Naive B cell (primary cell): Measurements from ENCODE around the gene PLK3. TPM values are rescaled to one million over a fixed set of nuclear protein-coding genes. Genes with fewer than 3 reads are reported as not detected.

Source experiments
- ATAC-seq, 2 donors: fragments of 150-1000 bp; cut with Tn5 transposase; 2 replicates each; pipeline ENCODE4 v1.10.0; 2021; ENCODE audit warnings: low read depth in 2 of 2, mild to moderate bottlenecking in 2 of 2, moderate library complexity in 2 of 2
- DNase-seq: peaks from one replicate; pipeline ENCODE4 v3.0.0; 2022
- H3K27ac Mint-ChIP-seq, 6 donors: one replicate each; pipeline ENCODE4 v1.8.0; 2020 to 2022; ENCODE audit warnings: mild to moderate bottlenecking in 6 of 6, mixed read lengths in 6 of 6, moderate library complexity in 5 of 6, inconsistent platforms in 2 of 6
- H3K27me3 Mint-ChIP-seq, 3 donors: one replicate each; pipeline ENCODE4 v1.8.0; 2021 to 2022; ENCODE audit warnings: mixed read lengths in 3 of 3, mild to moderate bottlenecking in 1 of 3
- H3K36me3 Mint-ChIP-seq, 2 donors: one replicate each; pipeline ENCODE4 v1.8.0; 2020 to 2022; ENCODE audit warnings: mixed read lengths in 2 of 2, inconsistent platforms in 1 of 2, mild to moderate bottlenecking in 1 of 2
- H3K4me1 Mint-ChIP-seq, 3 donors: one replicate each; pipeline ENCODE4 v1.8.0; 2020 to 2022; ENCODE audit warnings: mixed read lengths in 3 of 3, inconsistent platforms in 1 of 3, mild to moderate bottlenecking in 1 of 3, moderate library complexity in 1 of 3
- H3K4me3 Mint-ChIP-seq, 8 donors: one replicate each; pipeline ENCODE4 v1.8.0; 2020 to 2022; ENCODE audit warnings: mild to moderate bottlenecking in 8 of 8, mixed read lengths in 8 of 8, moderate library complexity in 8 of 8, inconsistent platforms in 2 of 8
- H3K9me3 Mint-ChIP-seq, 7 donors: one replicate each; pipeline ENCODE4 v1.8.0; 2020 to 2022; ENCODE audit warnings: mixed read lengths in 7 of 7, mild to moderate bottlenecking in 5 of 7, inconsistent platforms in 2 of 7, moderate library complexity in 1 of 7
- polyA plus RNA-seq, 6 donors: library from polyadenylated mRNA; unstranded; fragments of 300-500 nt; fragmentation: Illumina TruSeq; gene quantifications; one replicate each; pipeline ENCODE4 v1.2.3, GENCODE V29; 2021; ENCODE audit warnings: low read depth in 6 of 6

The PLK3 gene
- polyA plus RNA-seq, 6 donors from 2014 or later = 2.6 to 9.2 (median 5.0) TPM

DNA sequence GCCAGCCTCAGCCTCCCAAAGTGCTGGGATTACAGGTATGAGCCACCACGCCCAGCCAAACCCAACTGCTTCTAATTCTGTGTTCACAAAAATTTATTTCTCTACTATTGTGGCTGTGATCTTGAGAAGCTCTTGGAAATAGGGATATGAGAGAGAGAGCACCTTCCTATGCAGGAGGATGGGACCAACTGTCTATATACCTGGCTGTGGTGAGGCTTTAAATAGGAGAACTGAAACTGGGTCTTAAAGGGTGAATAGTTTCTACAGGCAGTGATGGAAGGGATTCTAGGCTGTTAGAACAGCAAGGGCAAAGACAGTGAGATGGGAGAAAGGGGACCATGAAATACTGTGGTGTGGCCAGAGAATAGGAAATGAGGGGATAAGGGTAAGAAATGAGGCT lies 51.1 kb downstream of the PLK3 start:
- ATAC-seq (peak; percentile 37 to 50), DNase-seq (no peak)
- Mint-ChIP-seq H3K9me3 (no peaks in the 10 kb centered on the region), H3K27me3 (no peaks in the 10 kb centered on the region), H3K27ac (peak overlapping the region in 3 of 6 donors; percentile 0 to 76 (median 50)), H3K4me3 (no peak overlapping the region), H3K36me3 (peaks cover 4 to 15% of the 10 kb centered on the region in 2 donors), H3K4me1 (peaks cover 12% of the 10 kb centered on the region in 3 donors)

DNA sequence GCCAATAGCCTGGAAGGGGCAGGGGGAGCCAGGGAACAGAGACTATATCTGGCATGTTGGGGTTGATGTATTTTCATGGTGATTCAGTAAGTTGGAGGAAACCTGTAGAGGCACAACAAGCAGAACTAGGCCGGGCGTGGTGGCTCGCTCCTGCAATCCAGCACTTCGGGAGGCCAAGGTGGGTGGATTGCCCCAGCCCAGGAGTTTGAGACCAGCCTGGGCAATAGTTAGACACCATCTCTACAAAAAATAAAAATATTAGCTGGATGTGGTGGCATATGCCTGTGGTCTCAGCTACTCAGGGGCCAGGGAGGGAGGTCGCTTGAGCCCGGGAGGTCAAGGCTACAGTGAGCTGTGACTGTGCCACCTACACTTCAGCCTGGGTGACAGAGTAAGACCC lies 53.0 kb downstream of the PLK3 start:
- no peaks in the 10 kb centered on the region for H3K9me3 Mint-ChIP-seq
- DNase-seq (no peak), ATAC-seq (no peak)
- peaks cover 12% of the 10 kb centered on the region in 3 donors for H3K4me1 Mint-ChIP-seq
- no peaks in the 10 kb centered on the region for H3K27me3 Mint-ChIP-seq
- H3K36me3 Mint-ChIP-seq = peaks cover 8 to 21% of the 10 kb centered on the region in 2 donors
- no peak overlapping the region for H3K27ac Mint-ChIP-seq
- no peak overlapping the region for H3K4me3 Mint-ChIP-seq

DNA sequence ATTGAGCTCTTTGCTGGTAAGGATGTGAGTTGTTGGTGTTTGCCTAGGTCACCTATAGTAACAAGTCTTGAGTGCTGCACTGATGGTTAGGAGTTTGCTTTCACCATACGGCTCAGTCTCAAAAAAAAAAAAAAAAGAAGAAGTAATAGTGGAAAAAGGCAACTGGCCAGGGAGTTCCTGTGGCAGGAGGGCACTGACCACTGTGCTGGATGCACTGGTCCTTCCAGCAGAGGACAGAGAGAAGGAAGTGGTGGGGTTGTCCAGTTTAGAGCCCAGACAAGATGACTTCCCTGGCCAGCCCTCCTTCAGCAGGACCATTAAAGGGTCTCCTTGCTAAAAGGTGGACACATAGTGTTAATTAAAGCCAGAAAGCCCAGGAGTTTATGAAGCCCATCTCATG lies 54.8 kb downstream of the PLK3 start:
- Mint-ChIP-seq H3K4me1 (peaks cover 13 to 20% (median 15%) of the 10 kb centered on the region in 3 donors), H3K9me3 (no peaks in the 10 kb centered on the region), H3K36me3 (peaks cover 8 to 15% of the 10 kb centered on the region in 2 donors), H3K27ac (peak overlapping the region in 1 of 6 donors; percentile 70), H3K27me3 (no peaks in the 10 kb centered on the region), H3K4me3 (no peak overlapping the region)
- DNase-seq (no peak), ATAC-seq (no peak)

Other genes with a start within 250 kb of the PLK3 start
- 10 to 100 TPM in 1 of 6 donors, 1 to 10 TPM in 5; 1.2 to 10.3 (median 7.4) TPM for gene TMEM53, start 125.9 kb upstream of the PLK3 start, polyA plus RNA-seq
- gene ARMH1, start 125.7 kb upstream of the PLK3 start, polyA plus RNA-seq = 10 to 100 TPM; 14.0 to 28.1 (median 18.6) TPM
- gene RNU5D-1, start 69.2 kb upstream of the PLK3 start, polyA plus RNA-seq = not detected
- under 1 TPM in 4 of 6 donors, not detected in 2; 0.23 to 0.85 (median 0.33) TPM for gene KIF2C, start 60.5 kb upstream of the PLK3 start, polyA plus RNA-seq
- 1,000 to 10,000 TPM in 5 of 6 donors, 100 to 1,000 TPM in 1; 896 to 1,302 (median 1,132) TPM for gene RPS8, start 24.8 kb upstream of the PLK3 start, polyA plus RNA-seq
- gene BEST4, start 12.2 kb upstream of the PLK3 start, polyA plus RNA-seq = under 1 TPM in 1 of 6 donors, not detected in 5; 0.12 TPM
- gene DYNLT4, start 7.0 kb downstream of the PLK3 start, polyA plus RNA-seq = not detected
- under 1 TPM in 3 of 6 donors, not detected in 3; 0.09 to 0.57 (median 0.31) TPM for gene BTBD19, start 8.1 kb downstream of the PLK3 start, polyA plus RNA-seq
- gene PTCH2, start 42.9 kb downstream of the PLK3 start, polyA plus RNA-seq = under 1 TPM in 1 of 6 donors, not detected in 5; 0.27 TPM
- 10 to 100 TPM; 15.1 to 23.5 (median 18.1) TPM for gene EIF2B3, start 186.2 kb downstream of the PLK3 start, polyA plus RNA-seq
- 10 to 100 TPM in 5 of 6 donors, 1 to 10 TPM in 1; 9.1 to 31.6 (median 16.1) TPM for gene HECTD3, start 210.9 kb downstream of the PLK3 start, polyA plus RNA-seq
- gene UROD, start 211.9 kb downstream of the PLK3 start, polyA plus RNA-seq = 10 to 100 TPM; 59.9 to 95.9 (median 77.4) TPM